Right ventricle myocardium inferior (tissue), 1 donor: Measurements from ENCODE around the gene APOH. TPM values are rescaled to one million over a fixed set of nuclear protein-coding genes. Genes with fewer than 3 reads are reported as not detected.

Experiments used
- ATAC-seq: fragments of 200-7000 bp; cut with Tn5 transposase; one replicate; pipeline ENCODE4 v1.9.1; 2020; ENCODE audit warnings: mild to moderate bottlenecking, moderate library complexity
- DNase-seq: peaks from one replicate; pipeline ENCODE4 v3.0.0; 2021; ENCODE audit errors: missing footprints
- intact Hi-C: fragments of 100-400 bp; cut with DNase I; formaldehyde crosslinking; loops from one replicate; pipeline ENCODE4 v1.11.0; 2022
- total RNA-seq: library from RNA; stranded (reverse); fragmentation: NEBNext Ultra II Directional; extraction: Animal tissue kit (Norgen Biotek cat#: 25700); gene quantifications from one replicate; pipeline ENCODE4 v1.2.1, GENCODE V29; 2021
- donor health status: DM: no; HTN: yes; CAD: no; lungs with severe emphysema.

The APOH gene
- total RNA-seq, 1 donor from 2014 or later: not detected

DNA sequence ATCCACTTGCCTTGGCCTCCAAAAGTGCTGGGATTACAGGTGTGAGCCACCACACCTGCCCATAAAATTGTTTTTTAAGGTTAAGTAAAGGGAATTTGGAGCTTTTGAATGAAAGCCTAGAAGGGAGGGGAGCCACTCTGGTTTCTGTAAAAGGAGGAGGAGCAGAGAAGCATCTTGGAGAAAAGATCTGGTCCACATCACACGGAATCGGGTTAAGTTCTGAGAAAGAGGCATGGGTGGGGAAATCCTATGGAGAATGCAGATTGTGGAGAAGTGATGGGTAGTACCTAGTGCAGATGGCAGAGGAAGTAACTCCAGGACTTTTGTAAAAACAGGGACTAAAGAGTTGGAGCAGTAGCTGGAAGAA is 19.0 kb downstream of the APOH start:
- intact Hi-C loops: no loop called here
- no peak for DNase-seq
- no peak for ATAC-seq

DNA sequence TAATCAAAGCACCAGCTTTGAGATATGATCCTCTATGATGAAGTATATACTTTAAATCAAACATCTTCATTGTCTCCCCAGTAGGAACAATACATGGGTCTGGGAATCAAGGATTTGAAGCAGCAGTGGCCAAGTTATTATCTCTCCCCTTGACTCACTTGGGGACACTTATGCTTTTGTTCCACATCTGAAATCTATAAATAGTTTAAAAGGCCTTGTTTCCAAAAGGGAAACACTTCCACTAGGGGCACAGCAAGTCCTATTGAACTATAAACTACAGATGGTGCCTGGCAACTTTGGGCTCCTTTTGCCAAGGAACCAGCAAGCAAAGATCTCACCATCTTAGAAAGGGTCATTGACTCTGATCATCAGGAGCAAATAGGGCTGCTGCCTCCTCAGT is 21.3 kb downstream of the APOH start:
- ATAC-seq: peak; percentile 64
- intact Hi-C loops: no loop called here
- DNase-seq: no peak

DNA sequence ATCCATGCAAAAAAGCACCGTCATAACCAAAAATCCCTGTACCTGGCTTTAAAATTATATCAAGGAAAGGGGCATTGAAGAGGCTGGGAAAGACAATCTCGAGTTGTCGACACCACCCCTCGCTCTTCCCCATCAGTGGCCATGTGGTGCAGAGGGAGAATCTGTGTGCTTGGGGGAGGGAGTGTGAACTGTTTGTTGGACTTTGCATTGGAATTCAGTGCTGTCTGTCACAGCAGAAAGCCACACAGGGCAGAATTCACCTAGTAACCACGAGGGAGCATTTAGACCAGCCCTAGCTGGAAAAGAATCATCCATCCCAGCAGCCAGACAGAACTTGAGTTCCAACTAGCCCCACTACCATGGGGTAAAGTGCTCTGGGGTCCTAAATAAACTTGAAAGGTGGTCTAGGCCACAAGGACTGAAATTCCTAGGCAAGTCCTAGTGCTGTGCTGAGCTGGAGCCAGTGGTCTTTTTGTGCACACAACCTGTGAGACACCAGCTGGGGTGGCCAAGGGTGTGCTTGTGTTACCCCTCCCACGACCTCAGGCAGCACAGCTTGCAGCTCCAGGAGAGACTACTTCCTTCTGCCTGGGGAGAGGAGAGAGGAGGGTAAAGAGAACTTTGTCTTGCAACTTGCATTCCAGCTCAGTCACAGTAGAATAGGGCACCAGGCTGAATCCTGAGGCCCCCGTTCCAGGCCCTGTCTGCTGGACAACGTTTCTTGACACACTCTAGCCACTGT is 25.8 kb downstream of the APOH start:
- ATAC-seq: no peak
- no peak for DNase-seq
- intact Hi-C loops: no loop called here

DNA sequence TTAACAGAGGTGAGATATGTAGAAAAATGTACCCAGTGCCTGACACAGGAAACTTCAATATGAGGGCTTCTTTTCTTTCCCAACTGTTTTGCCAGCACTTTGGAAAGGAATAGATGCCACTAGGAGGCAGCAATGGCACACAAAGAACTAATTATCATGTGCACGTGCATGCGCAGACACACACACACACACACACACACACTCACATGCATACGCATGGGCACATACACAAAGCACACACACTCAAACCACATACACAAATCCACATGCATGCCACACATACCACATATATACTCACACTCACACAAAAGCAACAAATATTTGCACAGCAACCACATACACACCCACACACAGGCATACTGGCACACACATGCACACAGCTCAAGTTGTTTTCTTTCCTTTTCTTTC is 28.5 kb downstream of the APOH start:
- intact Hi-C loops: no loop called here
- no peak for DNase-seq
- no peak for ATAC-seq

DNA sequence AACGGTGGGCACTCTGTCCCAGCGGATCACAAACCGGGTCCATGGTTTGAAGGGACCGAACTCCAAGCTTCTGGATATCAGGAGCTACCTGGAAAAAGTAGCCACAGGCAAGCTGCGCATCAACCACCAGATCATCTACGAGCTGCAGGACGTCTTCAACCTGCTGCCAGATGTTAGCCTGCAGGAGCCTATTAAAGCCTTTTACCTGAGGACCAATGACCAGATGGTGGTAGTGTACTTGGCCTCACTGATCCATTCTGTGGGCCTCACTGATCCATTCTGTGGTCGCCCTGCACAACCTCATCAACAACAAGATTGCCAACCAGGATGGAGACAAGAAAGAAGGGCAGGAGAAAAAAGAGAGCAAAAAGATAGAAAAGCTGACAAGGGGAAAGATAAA is 31.0 kb downstream of the APOH start:
- no peak for ATAC-seq
- intact Hi-C loops: no loop called here
- no peak for DNase-seq

DNA sequence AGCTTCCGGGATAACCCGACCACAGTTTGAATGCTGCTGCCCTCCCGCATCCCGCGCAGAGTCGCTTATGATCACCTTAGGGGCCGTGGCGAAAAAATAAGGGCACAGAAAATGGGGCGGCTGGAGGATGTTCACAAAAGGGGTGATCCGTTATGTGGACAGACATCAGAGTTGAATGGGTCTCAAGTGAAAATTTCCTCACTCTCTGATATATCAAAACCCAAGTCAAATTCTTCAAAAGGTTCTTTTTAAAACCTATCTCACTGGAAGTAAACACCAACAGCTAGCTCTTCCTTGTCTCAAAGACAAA is 36.9 kb downstream of the APOH start:
- DNase-seq: no peak
- no peak for ATAC-seq

DNA sequence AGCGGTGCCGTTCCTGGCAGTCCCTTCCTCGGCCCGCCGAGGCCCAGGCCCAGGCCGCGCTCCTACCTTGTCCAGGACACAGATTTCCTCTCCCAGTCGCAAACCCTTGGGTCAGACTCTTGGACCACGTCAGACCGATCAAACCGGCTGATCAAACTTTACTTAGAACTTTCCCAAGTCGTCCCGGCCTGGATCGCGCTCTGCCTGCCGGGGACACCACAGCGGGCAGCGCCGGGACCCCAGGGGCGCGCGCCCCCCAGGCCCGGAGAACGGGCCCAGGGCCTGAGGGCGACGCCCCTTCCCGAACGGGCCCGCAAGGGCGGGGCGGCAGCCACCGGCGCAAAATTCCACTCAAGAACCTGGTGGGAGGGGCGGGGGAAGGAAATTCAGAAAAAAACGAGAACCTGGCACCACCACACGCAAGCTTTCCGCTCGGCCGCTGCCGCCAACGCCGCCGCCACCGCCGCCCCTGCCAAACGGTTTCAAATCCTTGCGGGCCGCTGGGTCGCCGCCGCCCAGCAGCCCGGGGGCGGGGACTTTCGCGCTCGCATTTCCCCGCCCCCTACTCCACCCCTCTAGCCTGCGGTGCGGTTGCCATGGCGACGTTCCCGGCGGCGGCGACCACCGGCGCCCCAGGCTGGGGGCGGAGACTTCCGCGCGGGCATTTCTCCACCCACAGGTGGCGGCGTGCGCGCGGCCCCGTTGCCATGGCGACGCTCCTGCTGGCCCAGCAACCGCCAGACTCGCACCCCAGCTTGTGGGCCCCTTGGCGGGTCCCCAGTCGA is 37.4 kb downstream of the APOH start, which contains the start of gene CEP112:
TSS of gene CEP112 (minus strand) at position 541 of the 785 bp plus-strand sequence.
- peak; percentile 85 for DNase-seq
- intact Hi-C loops: no loop called here
- ATAC-seq: peak; percentile 91

More for the DNA sequence above, 36.9 kb downstream of the APOH start:
- intact Hi-C loops: no loop called here

DNA sequence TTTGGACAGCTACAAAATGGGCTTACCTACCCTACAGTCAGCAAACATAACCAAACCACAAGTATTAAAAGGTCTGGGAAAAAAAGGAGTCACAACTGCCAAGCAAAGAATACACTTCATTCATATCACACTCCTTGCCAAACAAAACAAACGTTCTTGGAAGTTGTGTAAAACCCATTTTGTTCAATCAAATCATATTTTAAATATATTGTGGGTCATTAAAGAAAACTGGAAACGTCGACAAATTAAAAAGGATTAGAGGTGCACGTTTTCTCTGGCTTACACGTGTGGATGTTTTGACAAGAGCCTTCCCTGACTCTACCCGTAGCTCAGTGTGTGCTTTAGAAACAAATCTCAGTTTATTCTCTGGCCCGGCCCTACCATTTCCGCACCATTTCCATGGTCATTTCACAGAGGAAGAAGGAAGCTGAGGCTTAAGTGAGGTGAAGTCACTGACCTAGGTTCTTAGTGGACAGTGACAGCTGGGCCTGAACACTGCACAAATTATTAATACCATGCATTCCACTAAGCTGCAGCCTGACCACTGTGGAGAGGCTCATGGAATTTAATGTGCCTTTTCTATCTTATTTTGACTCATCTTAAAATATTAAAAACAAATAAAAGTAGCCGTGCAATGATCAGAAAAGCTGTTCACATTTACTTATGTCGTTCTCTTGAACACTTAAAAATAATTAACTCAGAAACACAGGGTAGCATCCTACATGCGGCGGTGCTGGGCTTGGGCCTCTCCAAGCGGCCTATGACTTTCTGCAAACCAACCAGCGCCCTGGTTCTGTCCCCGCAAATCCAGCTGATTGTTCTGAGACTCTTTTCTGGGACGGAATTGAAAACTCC is 38.2 kb downstream of the APOH start:
- intact Hi-C loops: no loop called here

DNA sequence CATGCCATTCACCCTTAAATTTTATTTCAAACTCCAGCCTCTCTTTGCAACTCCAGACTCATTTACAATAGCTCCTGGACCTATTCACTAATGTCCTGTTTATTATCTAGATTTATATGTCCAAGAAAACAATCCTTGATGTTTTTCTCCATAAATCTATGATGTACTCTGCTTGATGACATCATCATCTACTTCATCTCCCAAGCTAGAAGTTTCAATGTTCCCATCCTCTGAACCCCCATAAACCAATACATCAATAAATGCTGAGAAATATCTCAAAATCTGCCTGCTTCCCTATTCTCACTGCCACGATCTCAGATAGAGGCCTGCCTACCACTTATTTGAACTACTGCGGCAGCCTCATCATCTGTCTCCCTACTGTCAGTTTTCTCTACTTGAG is 41.5 kb downstream of the APOH start:
- intact Hi-C loops: no loop called here
- DNase-seq (no peak), ATAC-seq (no peak)

More for the DNA sequence above, 38.2 kb downstream of the APOH start:
- peak; percentile 48 for ATAC-seq
- DNase-seq: no peak

DNA sequence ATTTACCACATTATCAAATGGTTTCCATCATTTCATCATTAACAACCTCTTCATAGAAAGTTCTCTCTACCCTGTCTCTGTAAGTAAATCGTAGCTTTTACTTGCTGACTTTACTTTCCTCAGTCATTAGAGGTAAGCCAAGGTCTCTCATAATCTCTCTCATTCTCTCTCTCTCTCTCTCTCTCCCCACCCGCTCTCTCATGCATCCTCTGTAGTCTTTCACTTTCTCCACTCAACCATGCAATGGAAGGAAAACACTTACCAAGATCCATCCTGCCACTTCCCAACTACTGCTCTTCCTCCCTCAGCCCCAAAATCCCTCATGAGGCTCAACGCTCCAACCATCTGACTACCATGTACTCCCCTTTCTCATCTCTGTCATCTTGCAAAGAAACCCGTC is 43.4 kb downstream of the APOH start:
- ATAC-seq (no peak), DNase-seq (no peak)
- intact Hi-C loops: no loop called here

DNA sequence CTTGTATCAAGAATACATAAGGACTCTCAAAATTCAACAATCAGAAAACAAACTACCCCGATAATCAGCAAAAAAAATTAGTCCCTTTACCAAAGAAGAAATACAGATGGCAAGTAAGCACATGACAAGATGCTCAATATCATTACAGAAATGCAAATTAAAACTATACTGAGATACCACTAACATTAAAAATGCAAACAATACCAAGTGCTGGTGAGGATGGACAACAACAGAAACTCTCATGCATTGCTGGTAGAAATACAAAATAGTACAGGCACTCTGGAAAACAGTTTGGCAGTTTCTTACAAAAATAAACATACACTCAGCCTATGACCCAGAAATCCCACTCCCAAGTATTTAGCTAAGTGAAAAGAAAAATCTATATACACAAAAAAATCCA is 44.8 kb downstream of the APOH start:
- no peak for ATAC-seq
- intact Hi-C loops: no loop called here

DNA sequence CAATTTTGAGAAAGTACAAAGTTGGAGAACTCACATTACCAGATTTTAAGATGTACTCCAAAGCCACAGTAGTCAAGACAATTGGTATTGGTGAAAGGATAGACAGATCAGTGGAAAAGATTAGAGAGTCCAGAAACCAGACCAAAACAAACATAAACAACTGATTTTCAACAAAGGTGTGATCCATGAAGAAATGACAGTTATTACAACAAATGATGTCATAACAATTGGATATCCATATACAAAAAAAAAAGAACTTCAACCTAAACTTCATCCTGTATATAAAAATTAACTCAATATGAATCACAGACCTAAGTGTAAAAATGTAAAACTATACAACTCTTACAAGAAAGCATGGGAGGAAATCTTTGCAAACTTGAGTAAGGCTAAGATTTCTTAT is 45.7 kb downstream of the APOH start:
- intact Hi-C loops: no loop called here
- DNase-seq (no peak), ATAC-seq (no peak)

More for the DNA sequence above, 44.8 kb downstream of the APOH start:
- no peak for DNase-seq

DNA sequence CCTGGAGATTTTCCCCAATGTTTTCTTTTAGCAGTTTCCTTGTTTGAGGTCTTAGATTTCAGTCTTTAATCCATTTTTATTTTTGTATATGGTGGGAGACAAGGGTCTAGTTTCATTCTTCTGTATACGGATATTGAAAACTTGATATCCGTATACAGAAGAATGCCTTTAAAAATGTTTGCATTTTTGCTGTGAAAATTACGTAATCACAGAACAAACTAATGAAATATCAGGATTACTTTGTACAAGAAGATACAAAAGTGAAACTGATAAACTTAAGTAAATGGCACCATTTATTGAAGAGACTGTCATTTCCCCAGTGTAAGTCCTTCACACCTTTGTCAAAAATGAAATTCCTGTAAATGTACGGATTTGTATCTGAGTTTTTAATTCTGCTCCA is 50.6 kb downstream of the APOH start:
- ATAC-seq: no peak
- intact Hi-C loops: no loop called here
- DNase-seq: no peak

DNA sequence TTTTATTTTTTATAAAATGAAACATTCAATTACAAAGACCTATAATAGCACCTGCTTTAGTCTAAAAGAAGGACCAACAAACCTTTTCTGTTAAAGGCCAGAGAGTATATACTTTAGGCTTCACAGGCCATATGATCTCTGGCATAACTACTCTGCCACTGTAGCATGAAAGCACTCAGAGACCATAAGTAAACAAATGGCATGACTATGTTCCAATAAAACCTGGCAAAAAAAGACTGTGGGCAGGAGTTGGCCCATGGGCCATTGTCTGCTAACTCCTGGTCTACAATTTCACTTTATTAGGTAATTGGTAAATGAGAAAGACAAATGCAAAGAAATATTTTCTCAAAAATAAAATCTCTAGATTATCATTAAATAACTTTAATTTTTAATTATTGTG is 52.2 kb downstream of the APOH start:
- intact Hi-C loops: no loop called here
- ATAC-seq (no peak), DNase-seq (no peak)

DNA sequence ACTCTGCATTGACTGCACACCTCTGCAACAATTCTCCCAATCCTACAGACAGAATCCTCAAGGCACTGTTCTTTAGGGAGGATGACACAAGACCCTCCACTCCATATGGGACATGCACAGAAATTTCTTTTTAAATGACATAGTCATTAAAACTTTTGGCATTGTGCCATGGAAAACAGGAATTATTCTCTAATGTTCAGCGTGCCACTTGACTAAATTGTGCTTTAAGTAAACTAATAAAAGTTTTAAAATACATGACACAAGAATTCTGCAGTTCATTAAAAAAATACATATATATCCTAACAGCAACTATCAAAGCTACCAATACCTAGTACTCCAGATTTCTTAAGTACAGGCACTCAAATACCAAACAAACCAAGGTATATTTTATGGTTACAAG is 53.3 kb downstream of the APOH start:
- no peak for DNase-seq
- intact Hi-C loops: no loop called here
- ATAC-seq: no peak

DNA sequence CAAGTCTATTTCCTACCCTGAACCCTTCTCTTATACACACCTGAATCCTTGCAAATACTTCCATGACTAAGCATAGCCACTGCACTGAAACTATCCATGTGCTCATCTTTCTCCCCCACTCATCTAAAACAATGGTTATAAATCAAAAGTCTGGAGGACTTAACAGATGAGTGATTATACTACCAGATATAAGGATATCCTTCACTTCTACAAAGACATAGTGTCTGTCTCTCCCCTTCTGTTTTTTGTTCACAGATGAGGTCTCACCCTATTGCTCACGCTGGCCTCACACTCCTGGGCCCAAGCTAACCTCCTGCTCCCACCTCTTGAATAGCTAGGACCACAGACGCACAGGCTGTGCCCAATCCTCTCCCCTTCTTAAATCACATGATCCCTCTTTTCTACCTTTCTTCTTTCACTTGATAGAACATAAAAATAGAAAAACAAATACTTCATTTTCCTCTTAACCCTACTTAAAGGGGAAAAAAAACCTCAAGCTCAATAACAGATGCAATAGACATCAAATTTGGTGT is 56.5 kb downstream of the APOH start:
- intact Hi-C loops: no loop called here
- ATAC-seq: no peak
- no peak for DNase-seq

DNA sequence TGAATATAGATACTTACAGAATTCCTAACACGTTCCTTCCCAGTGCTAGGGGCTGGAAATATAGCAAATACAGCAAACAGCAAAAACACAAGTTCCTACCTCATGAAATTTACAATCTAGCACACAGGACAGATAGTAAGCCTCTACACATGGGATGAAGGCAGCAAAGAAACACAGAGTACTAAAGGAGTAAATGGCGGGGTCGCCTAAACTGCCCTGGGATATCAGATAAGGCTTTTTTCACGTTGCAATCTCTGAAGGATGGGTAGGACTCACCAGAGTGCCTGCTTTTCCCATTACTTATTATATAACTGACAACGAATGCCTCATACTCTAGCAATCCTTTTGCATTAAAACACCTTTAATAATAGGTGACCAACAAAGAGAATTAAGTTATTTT is 57.1 kb downstream of the APOH start:
- peak; percentile 23 for ATAC-seq
- no peak for DNase-seq
- intact Hi-C loops: no loop called here

DNA sequence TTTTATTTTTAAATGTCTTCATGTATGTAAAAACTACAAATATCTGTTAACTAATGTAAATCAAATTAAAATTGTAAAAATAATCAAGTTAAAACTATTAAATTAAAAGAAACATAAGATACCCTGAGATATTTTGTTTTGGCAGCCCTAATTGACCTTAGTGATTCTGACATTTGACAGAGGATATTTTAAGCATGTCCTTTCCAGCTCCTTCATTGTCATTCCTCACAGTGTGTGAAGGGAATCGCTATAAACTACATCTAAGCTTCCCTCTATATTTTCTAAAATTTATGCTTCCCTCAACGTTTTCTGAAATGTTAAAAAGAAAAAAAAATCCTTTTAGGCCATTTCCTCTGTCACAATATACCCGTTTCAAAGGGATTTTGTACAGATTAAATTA is 57.5 kb downstream of the APOH start:
- ATAC-seq: peak; percentile 76
- DNase-seq: no peak
- intact Hi-C loops: no loop called here

DNA sequence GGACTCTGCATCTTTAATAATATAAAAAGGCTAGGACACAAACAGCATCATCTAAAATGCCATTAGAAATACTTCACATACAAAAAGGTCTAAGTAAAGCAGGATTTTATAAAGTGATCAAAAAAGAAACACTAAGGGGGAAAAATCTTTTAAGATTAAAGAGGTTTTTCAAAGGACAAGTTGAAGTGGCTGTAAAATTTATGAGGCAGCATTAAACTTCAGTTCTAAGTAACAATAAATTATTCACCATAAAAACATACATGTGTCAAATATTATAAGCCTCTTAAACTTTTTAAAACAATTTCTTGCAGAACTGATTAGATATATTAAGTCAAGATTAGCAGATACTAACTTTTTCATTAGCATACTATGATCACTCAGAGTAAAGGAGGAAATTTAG is 58.0 kb downstream of the APOH start:
- intact Hi-C loops: no loop called here
- DNase-seq: no peak
- ATAC-seq: no peak
